ENCODE results near the gene ADCY7. TPM values are rescaled to one million over a fixed set of nuclear protein-coding genes. Genes with fewer than 3 reads are reported as not detected.

ADCY7 gene
- total RNA-seq, 4 donors from 2014 or later, result 14.0 to 38.9 (median 21.4) TPM

GRCh38 chr16:50263060-50263909, 3.1 kb upstream of the ADCY7 start:
- DNase-seq (ENCODE audit: low spot score), result no peak
- TF ChIP-seq CTCF (IDR thresholded peaks at IDR 0.05), result no peak
- ATAC-seq (ENCODE audit: low FRiP score), result no peak

- DNase-seq (ENCODE audit: low spot score) (no peak), ATAC-seq (ENCODE audit: low FRiP score) (no peak)
- no peak for TF ChIP-seq CTCF (IDR thresholded peaks at IDR 0.05)
These were observed 2.1 kb upstream of the ADCY7 start for GRCh38 chr16:50263940-50264929.

- peak; percentile 19 for DNase-seq (ENCODE audit: low spot score)
- TF ChIP-seq CTCF (IDR thresholded peaks at IDR 0.05), result no peak
- ATAC-seq (ENCODE audit: low FRiP score), result no peak
These were observed 1.1 kb upstream of the ADCY7 start for GRCh38 chr16:50265260-50265659.

GRCh38 chr16:50265716-50266336, 525 bp upstream of the ADCY7 start:
- ATAC-seq (ENCODE audit: low FRiP score) (no peak), DNase-seq (ENCODE audit: low spot score) (no peak)
- TF ChIP-seq CTCF (IDR thresholded peaks at IDR 0.05), result no peak

- DNase-seq (ENCODE audit: low spot score), result no peak
- TF ChIP-seq CTCF (IDR thresholded peaks at IDR 0.05), result no peak
- no peak for ATAC-seq (ENCODE audit: low FRiP score)
These were observed 840 bp downstream of the ADCY7 start for GRCh38 chr16:50267151-50267631.

GRCh38 chr16:50267651-50268050, 1.3 kb downstream of the ADCY7 start:
- no peak for TF ChIP-seq CTCF (IDR thresholded peaks at IDR 0.05)
- ATAC-seq (ENCODE audit: low FRiP score), result no peak
- no peak for DNase-seq (ENCODE audit: low spot score)

Measured in omental fat pad (tissue), 4 donors.